H1 (cell line): Measurements from ENCODE around the gene CACNA1C. TPM values are rescaled to one million over a fixed set of nuclear protein-coding genes. Genes with fewer than 3 reads are reported as not detected.

Experiments
- BRCA1 ChIP-seq: IDR thresholded peaks from 2 replicates; pipeline ENCODE4 v1.6.1; 2012; ENCODE audit warnings: low read depth, low read length, improper control_type of control experiment
- KDM5A ChIP-seq: fragments of 200-600 bp; IDR thresholded peaks from 2 replicates; pipeline ENCODE4 v1.7.1; 2012; ENCODE audit warnings: mild to moderate bottlenecking, low read length, inconsistent platforms, mixed read lengths
- RAD21 ChIP-seq, 2 experiments: IDR thresholded peaks in 1 of 2; conservative IDR thresholded peaks in 1 of 2; 2 replicates each; pipeline ENCODE4 v1.6.1; 2011; ENCODE audit warnings: low read depth in 2 of 2, low read length in 2 of 2, improper control_type of control experiment in 1 of 2, inconsistent platforms in 1 of 2, mild to moderate bottlenecking in 1 of 2, moderate library complexity in 1 of 2
- TBP ChIP-seq: IDR thresholded peaks from 2 replicates; pipeline ENCODE4 v1.6.1; 2011; ENCODE audit warnings: low read depth, low read length, improper control_type of control experiment
- polyA plus RNA-seq, 7 experiments: library from polyadenylated mRNA; depleted of rRNA in 3 of 7; stranded (reverse) in 5 of 7; unstranded in 2 of 7; fragments of >200 nt in 5 of 7; fragments of 200-250 nt in 2 of 7; gene quantifications; 1 replicate in 5 of 7; 2 replicates in 1 of 7; 4 replicates in 1 of 7; pipeline versions ENCODE4 v1.2.1 to v1.2.3, GENCODE V29; 2011 to 2013; ENCODE audit warnings: missing spikeins in 2 of 7, mixed read lengths in 2 of 7
- total RNA-seq: library from RNA; stranded (reverse); fragmentation: NEBNext Ultra II Directional; extraction: Animal tissue kit (Norgen Biotek cat#: 25700); gene quantifications from 2 replicates; pipeline ENCODE4 v1.2.1, GENCODE V29; 2021

The CACNA1C gene
- total and polyA plus RNA-seq, 2 of the 8 experiments (the other 6 are each of a cell fraction or from before 2014, with no cell fraction given): 1.3 TPM

- TF ChIP-seq KDM5A: no peak
- TF ChIP-seq BRCA1: no peak
- no peak for TF ChIP-seq TBP
- TF ChIP-seq RAD21 (IDR thresholded peaks at IDR 0.05 in 1 of 2, conservative IDR thresholded peaks at IDR 0.05 in 1 of 2; ENCODE audit: low read depth in 2 of 2, low read length in 2 of 2): no peak
- TF ChIP-seq, all 59 proteins: peak for 0
Observed at GRCh38 chr12:2352203-2352602, 299.4 kb downstream of the CACNA1C start (continued).
